Activated B cell treated with CpG ODN at 0.5 μM for 24 hours (primary cell): ENCODE data around the gene ALG8. TPM values are rescaled to one million over a fixed set of nuclear protein-coding genes. Genes with fewer than 3 reads are reported as not detected.
A peak's percentile ranks its signal among the peaks of the same experiment; 100 is the strongest.

Experiments
- ATAC-seq: fragments of 200-7000 bp; cut with Tn5 transposase; one replicate; pipeline ENCODE4 v1.10.0; 2021; ENCODE audit warnings: low read depth, mild to moderate bottlenecking, moderate library complexity
- CTCF ChIA-PET: fragments of 350-600 bp; sonication (Branson Sonifier 250); formaldehyde crosslinking; loops from one replicate; lab custom pipeline; 2021; ENCODE audit warnings: antibody characterized with exemption; lab: Charles Lee
- POLR2A ChIA-PET: fragments of 350-600 bp; sonication (Branson Sonifier 250); formaldehyde crosslinking; loops from one replicate; lab custom pipeline; 2021; ENCODE audit warnings: antibody characterized with exemption; lab: Charles Lee
- DNase-seq: peaks from one replicate; pipeline ENCODE4 v3.0.0; 2022
- H3K27ac Mint-ChIP-seq: one replicate; pipeline ENCODE4 v1.8.0; 2020; ENCODE audit warnings: mixed read lengths
- H3K27me3 Mint-ChIP-seq: one replicate; pipeline ENCODE4 v1.8.0; 2021; ENCODE audit warnings: mixed read lengths
- H3K36me3 Mint-ChIP-seq: one replicate; pipeline ENCODE4 v1.8.0; 2021; ENCODE audit warnings: low read depth, mixed read lengths
- H3K4me1 Mint-ChIP-seq: one replicate; pipeline ENCODE4 v1.8.0; 2021; ENCODE audit warnings: mixed read lengths
- H3K4me3 Mint-ChIP-seq: one replicate; pipeline ENCODE4 v1.8.0; 2020; ENCODE audit warnings: mild to moderate bottlenecking, mixed read lengths
- H3K9me3 Mint-ChIP-seq: one replicate; pipeline ENCODE4 v1.8.0; 2020; ENCODE audit warnings: mixed read lengths
- CTCF ChIP-seq: fragments of 200-600 bp; IDR thresholded peaks from one replicate; pipeline ENCODE4 v1.8.0; 2022; ENCODE audit warnings: antibody characterized with exemption, mild to moderate bottlenecking
- intact Hi-C: fragments of 100-400 bp; cut with micrococcal nuclease; formaldehyde crosslinking; loops from one replicate; pipeline ENCODE4 v1.15.1; 2024
- total RNA-seq: library from RNA; stranded (reverse); gene quantifications from 2 replicates; pipeline ENCODE4 v1.2.3, GENCODE V29; 2022

Gene ALG8
- 42.8 and 46.0 TPM in 2 replicates for total RNA-seq

- peaks cover 36% of the 10 kb centered on the region for H3K36me3 Mint-ChIP-seq
- ChIA-PET POLR2A (interaction anchor here (0.6 to 2.2 kb wide), 18 partner anchors 9 to 435 kb away, joined by 3 to 25 read pairs (median 3); partner anchors contain the start of genes INTS4, KCTD21, NARS2 and NDUFC2), CTCF (interaction anchor here (0.6 to 2.9 kb wide), 3 partner anchors 88 to 425 kb away, joined by 3 to 14 read pairs (median 4); no protein-coding TSS in a partner anchor)
- H3K4me3 Mint-ChIP-seq, result peak within 1 kb of the TSS; percentile 95
- H3K27me3 Mint-ChIP-seq, result no peaks in the 10 kb centered on the region
- H3K4me1 Mint-ChIP-seq, result peaks cover 49% of the 10 kb centered on the region
- ATAC-seq, result peak; percentile 94
- intact Hi-C loops, result loop anchor here (1.0 to 5.0 kb wide), 6 partner anchors 49 to 435 kb away; partner anchors contain the start of genes AAMDC, GAB2, INTS4 and KCTD21
- no peak for TF ChIP-seq CTCF
- DNase-seq, result peak; percentile 94
- peak within 1 kb of the TSS; percentile 92 for H3K27ac Mint-ChIP-seq
- no peaks in the 10 kb centered on the region for H3K9me3 Mint-ChIP-seq
These were observed at the start of gene ALG8 for GRCh38 chr11:78139422-78140391. ALG8 (minus strand) TSS chr11:78139626; CDS start chr11:78139588, 38 bp downstream.

DNA sequence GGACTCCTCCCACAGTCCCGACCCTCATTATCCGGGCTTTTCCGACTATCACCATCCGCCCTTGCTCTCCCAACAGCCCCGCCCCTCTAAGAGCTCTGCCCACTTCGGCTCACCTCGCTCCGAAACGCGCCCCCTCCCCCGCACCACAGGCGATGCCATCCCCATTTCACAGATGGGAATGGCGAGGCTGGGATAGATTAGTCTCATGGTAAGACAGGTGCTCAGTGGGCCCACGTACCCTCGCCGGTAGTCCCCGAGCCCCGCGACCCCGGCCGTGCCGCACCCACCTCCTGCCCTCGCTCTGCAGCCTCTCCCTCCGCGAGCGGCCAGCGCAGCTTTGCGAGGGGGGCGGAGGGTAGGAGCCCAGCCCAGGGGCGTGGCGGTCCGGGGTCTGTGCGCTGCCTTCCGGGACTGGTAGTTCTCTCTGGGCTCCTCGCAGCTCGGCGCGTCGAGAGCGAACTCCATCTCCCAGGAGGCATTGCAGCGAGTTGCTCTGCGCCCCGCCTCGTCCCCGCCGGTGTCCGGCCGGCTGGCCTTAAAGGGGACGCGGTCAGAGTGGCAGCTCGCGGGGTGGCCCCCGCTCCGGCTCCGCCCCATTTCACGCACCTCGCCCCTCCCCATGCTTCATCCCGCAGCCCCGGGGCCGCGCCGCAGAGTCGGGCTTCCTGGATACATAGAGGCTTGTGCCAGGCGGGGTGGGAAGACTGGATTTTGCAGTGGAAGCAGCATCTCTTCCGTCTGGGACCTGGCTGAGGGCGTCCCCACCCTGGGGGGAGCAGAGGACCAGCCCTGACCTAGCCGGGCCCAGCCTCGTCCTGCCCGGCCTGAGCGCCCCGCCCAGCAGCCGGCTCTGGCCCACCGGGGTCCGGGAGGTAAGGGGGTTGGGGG is 49.1 kb upstream of the ALG8 start, which contains the start of the genes KCTD21 and USP35:
Gene KCTD21, minus strand, starts transcription at position 341 of the 888 bp plus-strand sequence. CDS start 14,072 bp downstream, outside the sequence.
Gene USP35, plus strand, starts transcription at position 634 of the 888 bp plus-strand sequence. CDS start 7,327 bp downstream, outside the sequence.
- TF ChIP-seq CTCF, result no peak
- POLR2A ChIA-PET, result interaction anchor here (0.6 to 3.3 kb wide), 10 partner anchors 14 to 390 kb away, joined by 3 to 25 read pairs (median 9); partner anchors contain the start of genes ALG8, GAB2, INTS4 and NARS2
- ATAC-seq (peak; percentile 95), DNase-seq (peak; percentile 92)
- Mint-ChIP-seq H3K9me3 (no peaks in the 10 kb centered on the region), H3K36me3 (peaks cover 7% of the 10 kb centered on the region), H3K27me3 (no peaks in the 10 kb centered on the region), H3K4me3 (peak within 1 kb of the TSS; percentile 95), H3K27ac (peak within 1 kb of the TSS; percentile 87), H3K4me1 (peaks cover 36% of the 10 kb centered on the region)
- intact Hi-C loops, result loop anchor here (1.0 to 2.0 kb wide), 9 partner anchors 34 to 551 kb away; partner anchors contain the start of genes ALG8, CLNS1A, GAB2 and INTS4
- CTCF ChIA-PET, result interaction anchor here (0.8 to 1.1 kb wide), 2 partner anchors 41 to 376 kb away, joined by 3 to 4 read pairs; no protein-coding TSS in a partner anchor

DNA sequence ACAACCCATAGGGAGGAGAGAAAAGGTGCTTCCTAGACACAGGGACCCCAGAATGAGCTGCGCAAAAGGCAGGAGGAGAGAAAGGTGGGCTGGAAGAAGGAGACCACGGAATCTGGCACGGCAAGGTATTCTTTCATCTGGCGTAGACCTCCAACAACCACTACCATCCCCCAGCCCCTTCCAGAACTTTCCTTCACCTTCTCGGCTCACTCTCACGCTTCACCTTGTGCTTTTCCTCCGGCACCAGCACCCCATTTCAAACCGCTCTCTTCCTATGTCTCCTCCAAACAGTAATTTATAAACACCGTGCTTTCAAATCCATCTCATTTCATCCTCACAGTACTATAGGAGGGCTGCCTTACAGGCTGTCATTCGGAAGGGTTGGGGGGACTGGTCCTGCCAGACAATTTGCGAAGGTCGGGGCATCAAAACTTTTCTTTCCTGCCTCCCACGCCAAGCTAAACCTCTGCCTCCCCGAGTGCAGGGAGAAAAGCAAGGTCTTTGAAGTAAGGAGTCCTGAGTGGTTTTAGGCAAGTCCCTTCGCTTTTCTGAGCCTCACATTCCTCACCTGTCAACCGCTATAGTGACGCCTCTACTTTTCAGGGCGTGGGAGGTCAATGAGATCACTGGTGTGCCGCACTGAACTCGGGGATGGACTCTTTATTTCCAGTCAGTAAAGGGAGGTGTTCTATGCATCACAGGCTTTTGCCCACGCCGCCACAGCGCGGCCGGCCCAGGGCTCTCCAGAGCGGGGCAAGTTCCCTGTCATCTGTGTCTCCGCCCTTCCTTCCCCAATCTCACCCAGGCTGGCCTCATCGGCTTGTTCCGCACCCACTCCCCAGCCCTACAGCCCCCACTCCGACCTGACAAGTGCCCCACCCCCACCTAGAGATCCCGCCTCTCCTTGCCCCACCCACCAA is 48.2 kb upstream of the ALG8 start:
- ChIA-PET POLR2A (interaction anchor here (0.6 to 3.3 kb wide), 9 partner anchors 15 to 391 kb away, joined by 4 to 25 read pairs (median 11); partner anchors contain the start of genes ALG8, GAB2, INTS4 and NARS2), CTCF (interaction anchor here (0.8 to 1.1 kb wide), 2 partner anchors 40 to 377 kb away, joined by 3 to 4 read pairs; no protein-coding TSS in a partner anchor)
- DNase-seq, result peak; percentile 56
- intact Hi-C loops, result loop anchor here (1.0 to 2.0 kb wide), 9 partner anchors 35 to 550 kb away; partner anchors contain the start of genes ALG8, CLNS1A, GAB2 and INTS4
- H3K27me3 Mint-ChIP-seq, result no peaks in the 10 kb centered on the region
- H3K4me3 Mint-ChIP-seq, result peak overlapping the region; percentile 95
- ATAC-seq, result no peak
- H3K27ac Mint-ChIP-seq, result peak overlapping the region; percentile 87
- no peaks in the 10 kb centered on the region for H3K9me3 Mint-ChIP-seq
- H3K36me3 Mint-ChIP-seq, result peaks cover 12% of the 10 kb centered on the region
- no peak for TF ChIP-seq CTCF
- peaks cover 34% of the 10 kb centered on the region for H3K4me1 Mint-ChIP-seq

DNA sequence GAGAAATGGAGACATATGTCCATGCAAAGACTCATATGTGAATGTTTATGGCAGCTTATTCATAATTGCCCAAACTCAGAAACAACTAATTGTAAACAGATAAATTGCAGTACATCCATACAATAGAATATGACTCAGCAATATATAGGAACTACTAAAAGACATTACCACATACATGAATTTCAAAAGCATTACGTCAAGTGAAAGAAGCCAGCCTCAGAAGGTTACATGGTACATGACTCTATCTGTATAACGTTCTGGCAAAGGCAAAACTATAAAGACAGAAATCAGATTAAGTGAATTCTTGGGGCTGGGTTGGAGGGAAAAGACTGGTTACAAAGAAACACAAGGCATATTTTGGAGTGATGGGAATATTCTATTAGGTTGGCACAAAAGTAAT is 41.8 kb upstream of the ALG8 start:
- Mint-ChIP-seq H3K9me3 (peaks cover 9% of the 10 kb centered on the region), H3K27me3 (no peaks in the 10 kb centered on the region), H3K4me1 (no peaks in the 10 kb centered on the region), H3K36me3 (peaks cover 20% of the 10 kb centered on the region), H3K4me3 (no peak overlapping the region), H3K27ac (no peak overlapping the region)
- DNase-seq (no peak), ATAC-seq (no peak)
- CTCF ChIA-PET, result no interaction called here
- intact Hi-C loops, result no loop called here
- TF ChIP-seq CTCF, result no peak
- POLR2A ChIA-PET, result no interaction called here
